K562 (cell line): ENCODE measurements around the gene RBPJL.

Experiments
- ARID2 ChIP-seq: fragments of 450-650 bp; IDR thresholded peaks from 2 replicates; pipeline ENCODE4 v1.6.1; 2017; ENCODE audit warnings: antibody characterized with exemption, mild to moderate bottlenecking
- L3MBTL2 ChIP-seq: fragments of 450-650 bp; IDR thresholded peaks from 2 replicates; pipeline ENCODE4 v1.6.1; 2016; ENCODE audit warnings: mild to moderate bottlenecking, moderate library complexity
- PYGO2 ChIP-seq: fragments of 450-650 bp; IDR thresholded peaks from 2 replicates; pipeline ENCODE4 v1.6.1; 2016; ENCODE audit warnings: mild to moderate bottlenecking, missing genetic modification characterization, moderate library complexity, missing compliant biosample characterization
- SMARCC2 ChIP-seq: fragments of 450-650 bp; IDR thresholded peaks from 2 replicates; pipeline ENCODE4 v1.6.1; 2017; ENCODE audit warnings: antibody characterized with exemption, moderate library complexity, mild to moderate bottlenecking, low read depth
- TAF1 ChIP-seq: IDR thresholded peaks from 2 replicates; pipeline ENCODE4 v1.6.1; 2011; ENCODE audit warnings: mild to moderate bottlenecking, low read length, moderate library complexity; ENCODE audit not compliant: insufficient read depth, control insufficient read depth, severe bottlenecking; ENCODE audit errors: extremely low read depth
- TF ChIP-seq, protein P1 (sequence below): sonication (generic); formaldehyde crosslinking; IDR thresholded peaks from 2 replicates; pipeline ENCODE4 v1.5.0; 2020; ENCODE audit warnings: missing genetic modification reagents
- TF ChIP-seq, protein P2 (sequence below): IDR thresholded peaks from 3 replicates; pipeline ENCODE4 v1.6.1; 2011; ENCODE audit warnings: borderline replicate concordance, mild to moderate bottlenecking; ENCODE audit not compliant: insufficient read length, insufficient read depth
- TF ChIP-seq, protein P3 (sequence below), 3 experiments: IDR thresholded peaks in 2 of 3; conservative IDR thresholded peaks in 1 of 3; 2 replicates each; pipeline ENCODE4 v1.5.1; 2011 to 2012; ENCODE audit warnings: low read length in 3 of 3, mild to moderate bottlenecking in 3 of 3, control low read depth in 2 of 3, improper control_type of control experiment in 1 of 3, inconsistent platforms in 1 of 3, low read depth in 1 of 3, mixed read lengths in 1 of 3, moderate library complexity in 1 of 3; ENCODE audit not compliant: insufficient read depth in 2 of 3
- TF ChIP-seq, protein P4 (sequence below), 2 experiments: fragments of 450-650 bp; formaldehyde crosslinking in 1 of 2; IDR thresholded peaks; 2 replicates each; pipeline versions ENCODE4 v1.4.0 to v1.6.1; 2014 to 2020; ENCODE audit warnings: mild to moderate bottlenecking in 2 of 2, borderline replicate concordance in 1 of 2, low read depth in 1 of 2

DNA sequence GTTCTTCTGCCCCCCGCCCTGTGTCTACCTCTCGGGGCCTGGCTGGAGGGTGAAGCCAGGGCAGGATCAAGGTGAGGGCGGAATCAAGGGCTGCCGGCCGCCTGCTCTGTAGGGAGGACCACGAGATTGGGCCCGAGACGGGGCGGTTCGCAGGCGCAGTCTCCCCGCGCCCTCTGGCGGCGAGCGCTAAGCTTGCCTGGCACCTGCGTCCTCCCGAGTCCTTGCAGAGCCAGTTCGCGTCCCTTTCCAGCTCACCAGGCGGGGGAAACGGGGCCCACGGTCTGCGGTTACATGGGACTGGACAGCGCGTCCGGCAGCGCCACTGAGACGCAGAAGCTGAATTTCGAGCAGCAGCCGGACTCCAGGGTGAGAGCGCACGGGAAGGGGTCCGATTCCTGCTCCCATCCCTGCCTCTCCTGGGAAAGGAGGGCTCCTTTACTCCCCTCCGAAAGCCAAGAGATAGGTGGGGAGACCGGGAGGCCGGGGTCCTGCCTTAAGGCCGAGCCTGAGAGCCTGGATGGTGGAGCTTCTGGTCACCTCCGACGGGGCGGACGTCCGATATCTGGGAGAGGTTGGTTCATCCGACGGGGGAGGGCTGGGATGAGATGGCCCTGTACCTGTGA lies 5.1 kb downstream of the RBPJL start:
- TF ChIP-seq TAF1 (no peak), ARID2 (no peak), SMARCC2 (no peak), L3MBTL2 (no peak), PYGO2 (no peak)
- TF ChIP-seq, protein P1, sequence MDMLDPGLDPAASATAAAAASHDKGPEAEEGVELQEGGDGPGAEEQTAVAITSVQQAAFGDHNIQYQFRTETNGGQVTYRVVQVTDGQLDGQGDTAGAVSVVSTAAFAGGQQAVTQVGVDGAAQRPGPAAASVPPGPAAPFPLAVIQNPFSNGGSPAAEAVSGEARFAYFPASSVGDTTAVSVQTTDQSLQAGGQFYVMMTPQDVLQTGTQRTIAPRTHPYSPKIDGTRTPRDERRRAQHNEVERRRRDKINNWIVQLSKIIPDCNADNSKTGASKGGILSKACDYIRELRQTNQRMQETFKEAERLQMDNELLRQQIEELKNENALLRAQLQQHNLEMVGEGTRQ (CRISPR knock-in tag): no peak
- TF ChIP-seq, protein P2, sequence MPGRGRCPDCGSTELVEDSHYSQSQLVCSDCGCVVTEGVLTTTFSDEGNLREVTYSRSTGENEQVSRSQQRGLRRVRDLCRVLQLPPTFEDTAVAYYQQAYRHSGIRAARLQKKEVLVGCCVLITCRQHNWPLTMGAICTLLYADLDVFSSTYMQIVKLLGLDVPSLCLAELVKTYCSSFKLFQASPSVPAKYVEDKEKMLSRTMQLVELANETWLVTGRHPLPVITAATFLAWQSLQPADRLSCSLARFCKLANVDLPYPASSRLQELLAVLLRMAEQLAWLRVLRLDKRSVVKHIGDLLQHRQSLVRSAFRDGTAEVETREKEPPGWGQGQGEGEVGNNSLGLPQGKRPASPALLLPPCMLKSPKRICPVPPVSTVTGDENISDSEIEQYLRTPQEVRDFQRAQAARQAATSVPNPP: no peak
- TF ChIP-seq, protein P3, sequence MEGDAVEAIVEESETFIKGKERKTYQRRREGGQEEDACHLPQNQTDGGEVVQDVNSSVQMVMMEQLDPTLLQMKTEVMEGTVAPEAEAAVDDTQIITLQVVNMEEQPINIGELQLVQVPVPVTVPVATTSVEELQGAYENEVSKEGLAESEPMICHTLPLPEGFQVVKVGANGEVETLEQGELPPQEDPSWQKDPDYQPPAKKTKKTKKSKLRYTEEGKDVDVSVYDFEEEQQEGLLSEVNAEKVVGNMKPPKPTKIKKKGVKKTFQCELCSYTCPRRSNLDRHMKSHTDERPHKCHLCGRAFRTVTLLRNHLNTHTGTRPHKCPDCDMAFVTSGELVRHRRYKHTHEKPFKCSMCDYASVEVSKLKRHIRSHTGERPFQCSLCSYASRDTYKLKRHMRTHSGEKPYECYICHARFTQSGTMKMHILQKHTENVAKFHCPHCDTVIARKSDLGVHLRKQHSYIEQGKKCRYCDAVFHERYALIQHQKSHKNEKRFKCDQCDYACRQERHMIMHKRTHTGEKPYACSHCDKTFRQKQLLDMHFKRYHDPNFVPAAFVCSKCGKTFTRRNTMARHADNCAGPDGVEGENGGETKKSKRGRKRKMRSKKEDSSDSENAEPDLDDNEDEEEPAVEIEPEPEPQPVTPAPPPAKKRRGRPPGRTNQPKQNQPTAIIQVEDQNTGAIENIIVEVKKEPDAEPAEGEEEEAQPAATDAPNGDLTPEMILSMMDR (IDR thresholded peaks at IDR 0.05 in 2 of 3, conservative IDR thresholded peaks at IDR 0.05 in 1 of 3; ENCODE audit: insufficient read depth in 2 of 3, low read depth in 1 of 3, low read length in 3 of 3): peak; percentile 77 to 89 (median 84)
- TF ChIP-seq, protein P4, sequence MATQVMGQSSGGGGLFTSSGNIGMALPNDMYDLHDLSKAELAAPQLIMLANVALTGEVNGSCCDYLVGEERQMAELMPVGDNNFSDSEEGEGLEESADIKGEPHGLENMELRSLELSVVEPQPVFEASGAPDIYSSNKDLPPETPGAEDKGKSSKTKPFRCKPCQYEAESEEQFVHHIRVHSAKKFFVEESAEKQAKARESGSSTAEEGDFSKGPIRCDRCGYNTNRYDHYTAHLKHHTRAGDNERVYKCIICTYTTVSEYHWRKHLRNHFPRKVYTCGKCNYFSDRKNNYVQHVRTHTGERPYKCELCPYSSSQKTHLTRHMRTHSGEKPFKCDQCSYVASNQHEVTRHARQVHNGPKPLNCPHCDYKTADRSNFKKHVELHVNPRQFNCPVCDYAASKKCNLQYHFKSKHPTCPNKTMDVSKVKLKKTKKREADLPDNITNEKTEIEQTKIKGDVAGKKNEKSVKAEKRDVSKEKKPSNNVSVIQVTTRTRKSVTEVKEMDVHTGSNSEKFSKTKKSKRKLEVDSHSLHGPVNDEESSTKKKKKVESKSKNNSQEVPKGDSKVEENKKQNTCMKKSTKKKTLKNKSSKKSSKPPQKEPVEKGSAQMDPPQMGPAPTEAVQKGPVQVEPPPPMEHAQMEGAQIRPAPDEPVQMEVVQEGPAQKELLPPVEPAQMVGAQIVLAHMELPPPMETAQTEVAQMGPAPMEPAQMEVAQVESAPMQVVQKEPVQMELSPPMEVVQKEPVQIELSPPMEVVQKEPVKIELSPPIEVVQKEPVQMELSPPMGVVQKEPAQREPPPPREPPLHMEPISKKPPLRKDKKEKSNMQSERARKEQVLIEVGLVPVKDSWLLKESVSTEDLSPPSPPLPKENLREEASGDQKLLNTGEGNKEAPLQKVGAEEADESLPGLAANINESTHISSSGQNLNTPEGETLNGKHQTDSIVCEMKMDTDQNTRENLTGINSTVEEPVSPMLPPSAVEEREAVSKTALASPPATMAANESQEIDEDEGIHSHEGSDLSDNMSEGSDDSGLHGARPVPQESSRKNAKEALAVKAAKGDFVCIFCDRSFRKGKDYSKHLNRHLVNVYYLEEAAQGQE (IDR thresholded peaks at IDR 0.05; ENCODE audit: borderline replicate concordance): peak; percentile 34; the same call in 1 of the 2 replicates
- TF ChIP-seq, protein P4 (CRISPR knock-in tag; IDR thresholded peaks at IDR 0.05; ENCODE audit: low read depth): no peak
